CD1c-positive myeloid dendritic cell (primary cell): ENCODE results near the gene PLCD4.

Experiments used
- DNase-seq: peaks from one replicate; pipeline ENCODE4 v3.0.0-alpha.2; 2016; ENCODE audit errors: extremely low spot score

The PLCD4 gene

GRCh38 chr2:218621007-218621406, 13.3 kb downstream of the PLCD4 start:
- DNase-seq: no peak

- DNase-seq: peak; percentile 31
Observed at GRCh38 chr2:218622606-218623365, 15.1 kb downstream of the PLCD4 start.

GRCh38 chr2:218623366-218623705, 15.6 kb downstream of the PLCD4 start:
- no peak for DNase-seq

GRCh38 chr2:218626369-218626768, 18.7 kb downstream of the PLCD4 start:
- no peak for DNase-seq

GRCh38 chr2:218627939-218628338, 20.2 kb downstream of the PLCD4 start:
- no peak for DNase-seq

GRCh38 chr2:218631837-218632236, 24.1 kb downstream of the PLCD4 start:
- DNase-seq: no peak

- no peak for DNase-seq
Observed at GRCh38 chr2:218635719-218636118, 28.0 kb downstream of the PLCD4 start.

GRCh38 chr2:218638372-218638771, 30.7 kb downstream of the PLCD4 start:
- DNase-seq: no peak

- no peak for DNase-seq
Observed at GRCh38 chr2:218642121-218642656, 34.5 kb downstream of the PLCD4 start.

GRCh38 chr2:218642786-218643185, 35.1 kb downstream of the PLCD4 start:
- no peak for DNase-seq

- DNase-seq: no peak
Observed at GRCh38 chr2:218643751-218644310, 36.1 kb downstream of the PLCD4 start.

- DNase-seq: no peak
Observed at GRCh38 chr2:218644721-218645120, 37.0 kb downstream of the PLCD4 start.

- peak; percentile 45 for DNase-seq
Observed at GRCh38 chr2:218645126-218645525, 37.4 kb downstream of the PLCD4 start.

- DNase-seq: peak; percentile 61
Observed at GRCh38 chr2:218648088-218648786, 40.5 kb downstream of the PLCD4 start.

- DNase-seq: no peak
Observed at GRCh38 chr2:218648787-218649100, 41.0 kb downstream of the PLCD4 start.

GRCh38 chr2:218655751-218656150, 48.1 kb downstream of the PLCD4 start:
- no peak for DNase-seq

GRCh38 chr2:218658671-218659257, 51.1 kb downstream of the PLCD4 start:
- peak; percentile 33 for DNase-seq

GRCh38 chr2:218659258-218659987, 51.7 kb downstream of the PLCD4 start, which contains the start of the genes BCS1L and ZNF142:
Gene BCS1L, plus strand, starts transcription at chr2:218659683. Its CDS starts 1,305 bp downstream, at chr2:218660988.
Gene ZNF142, minus strand, starts transcription at chr2:218659623. Its CDS starts 3,194 bp downstream, at chr2:218656429.
- peak; percentile 95 for DNase-seq

- no peak for DNase-seq
Observed at GRCh38 chr2:218659988-218660358, 52.3 kb downstream of the PLCD4 start.

- no peak for DNase-seq
Observed at GRCh38 chr2:218662377-218662776, 54.7 kb downstream of the PLCD4 start.

- no peak for DNase-seq
Observed at GRCh38 chr2:218662827-218663226, 55.1 kb downstream of the PLCD4 start.

- DNase-seq: no peak
Observed at GRCh38 chr2:218663901-218664300, 56.2 kb downstream of the PLCD4 start.
